ENCODE measurements around the gene RARA.

RARA gene

DNA sequence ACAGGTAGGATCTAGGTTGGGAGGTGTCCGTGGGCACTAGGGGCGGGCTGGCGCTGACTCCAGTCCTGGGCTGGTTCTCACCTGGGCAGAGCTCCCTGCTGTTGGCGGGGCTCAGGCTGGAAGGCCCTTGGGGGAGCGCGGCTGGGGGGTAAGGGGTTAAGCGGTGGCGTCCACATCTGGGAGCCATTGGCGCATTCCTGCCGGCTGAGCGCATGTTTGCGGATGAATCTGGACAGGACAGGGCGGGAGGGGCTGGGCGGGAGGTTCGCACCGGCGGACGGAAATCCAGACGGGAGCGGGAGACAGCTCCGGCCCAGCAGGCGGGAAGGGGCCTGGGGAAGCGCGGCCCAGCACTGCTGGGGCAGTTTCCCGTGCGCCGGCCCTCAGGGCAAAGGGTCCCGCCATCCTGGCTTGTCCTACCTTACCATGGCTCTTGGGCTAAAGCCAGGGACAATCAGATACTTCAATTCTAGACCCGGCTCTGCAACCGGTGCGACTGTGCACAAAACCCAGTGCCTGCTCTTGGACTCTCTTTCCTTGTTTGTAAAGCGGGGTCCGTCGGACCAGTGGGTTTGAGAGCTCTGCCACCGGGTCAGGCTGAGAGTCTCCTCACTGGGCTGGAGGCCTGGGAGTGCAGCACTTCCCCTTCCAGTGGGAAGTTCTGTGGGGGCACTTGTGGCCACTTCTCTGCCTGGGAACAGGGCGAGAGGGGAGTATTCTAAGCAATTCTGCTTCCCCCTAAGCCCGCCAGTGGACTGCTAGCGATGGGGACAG is 7.8 kb downstream of the RARA start:
- peak; percentile 84 for DNase-seq

DNA sequence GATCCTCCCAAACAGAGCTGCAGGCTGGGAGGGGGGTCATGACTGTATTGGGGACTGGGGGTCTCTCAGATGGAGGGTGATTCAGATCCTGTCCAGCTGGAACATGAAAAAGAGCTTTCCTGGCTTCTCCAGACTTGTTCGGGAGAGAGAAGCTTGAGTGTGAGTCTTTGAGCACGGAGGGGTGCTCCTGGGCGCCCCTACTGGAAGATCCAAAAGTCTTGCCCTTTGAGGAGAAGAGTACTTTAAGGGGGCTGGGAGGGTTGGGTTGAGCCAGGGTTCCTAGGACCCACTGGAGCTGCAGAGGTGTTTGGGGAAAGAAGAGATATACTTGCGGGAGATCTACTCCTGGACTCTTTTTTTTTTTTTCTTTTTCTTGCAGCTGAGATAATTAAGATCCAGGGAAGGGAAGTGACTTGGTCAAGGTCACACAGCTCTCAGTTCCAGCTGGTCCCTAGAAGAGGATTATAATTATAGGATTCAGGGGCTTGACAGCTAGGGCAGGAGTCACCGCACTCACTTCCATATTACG is 8.4 kb downstream of the RARA start:
- DNase-seq = peak; percentile 81

DNA sequence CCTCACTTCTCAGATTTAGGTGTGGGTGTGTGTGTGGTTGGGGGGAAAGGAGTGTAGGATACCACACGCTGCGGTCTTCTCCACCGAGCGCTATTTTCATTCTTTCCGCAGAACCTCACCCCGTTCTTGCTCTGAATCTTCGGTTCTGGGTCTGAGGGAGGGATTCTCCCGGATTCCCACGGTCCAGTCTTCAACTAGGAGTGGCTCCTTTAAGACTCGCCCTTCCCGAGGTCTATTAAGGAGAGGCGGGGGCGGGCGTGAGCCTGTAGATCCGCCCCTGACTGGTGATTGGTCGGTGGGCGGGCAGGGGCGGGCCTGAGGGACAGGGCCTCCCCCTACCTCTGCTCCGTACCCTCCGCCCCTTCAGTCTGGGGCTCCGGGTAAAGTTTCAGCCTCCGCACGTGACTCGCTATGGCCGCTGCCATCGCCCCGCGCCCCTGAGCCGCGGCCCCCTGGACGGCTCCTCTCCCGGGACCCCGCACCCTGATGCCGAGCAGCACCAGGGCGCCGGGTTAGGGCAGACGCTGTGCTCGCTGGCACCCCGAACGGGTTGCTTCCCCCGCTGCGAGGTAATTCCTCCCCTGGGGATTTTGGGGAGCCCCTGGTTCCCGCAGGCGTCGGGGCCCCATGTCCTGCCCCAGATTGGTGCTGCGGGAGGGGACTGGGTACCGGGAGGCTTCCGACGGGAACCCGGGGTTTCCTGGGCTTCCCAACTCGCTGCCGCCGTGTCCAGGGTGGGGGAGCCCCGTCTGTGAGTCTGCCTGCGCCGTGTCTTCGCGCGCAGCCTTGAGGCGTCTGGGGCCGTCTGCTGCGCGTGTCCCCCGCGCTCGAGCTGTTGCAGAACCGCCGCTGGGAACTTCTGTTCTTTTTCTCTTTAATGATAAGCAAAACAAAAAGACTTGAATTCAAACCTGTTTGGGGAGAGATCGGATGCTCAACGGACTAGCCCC is 9.2 kb downstream of the RARA start:
- peak; percentile 95 for DNase-seq

DNA sequence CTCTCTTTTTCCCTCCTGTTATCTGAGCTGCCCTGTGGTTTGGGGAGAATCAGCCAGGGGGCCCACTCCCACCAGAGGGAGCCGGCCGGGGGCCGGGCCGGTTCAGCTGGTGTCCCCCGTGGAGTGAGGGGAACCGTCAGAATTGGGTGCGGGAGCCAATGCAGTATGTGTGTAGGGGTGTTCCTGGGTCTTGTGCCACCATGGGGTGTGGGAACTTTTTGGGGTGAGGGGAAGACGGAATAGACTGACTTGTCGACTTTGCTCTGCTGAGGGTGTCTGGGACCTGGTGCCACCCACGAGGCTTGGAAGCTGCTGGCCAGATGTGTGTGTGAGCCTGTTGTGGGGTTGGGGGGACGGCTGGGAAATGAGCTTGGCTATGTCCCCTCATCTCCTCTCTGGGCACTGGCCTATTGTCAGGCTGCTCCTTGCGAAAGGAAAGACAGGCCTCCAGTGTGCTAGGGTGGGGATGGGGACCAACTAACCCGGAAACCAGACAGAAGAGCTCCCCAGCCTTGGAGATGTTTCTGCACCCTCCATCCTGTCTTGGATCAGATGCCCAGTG is 9.9 kb downstream of the RARA start:
- no peak for DNase-seq

DNA sequence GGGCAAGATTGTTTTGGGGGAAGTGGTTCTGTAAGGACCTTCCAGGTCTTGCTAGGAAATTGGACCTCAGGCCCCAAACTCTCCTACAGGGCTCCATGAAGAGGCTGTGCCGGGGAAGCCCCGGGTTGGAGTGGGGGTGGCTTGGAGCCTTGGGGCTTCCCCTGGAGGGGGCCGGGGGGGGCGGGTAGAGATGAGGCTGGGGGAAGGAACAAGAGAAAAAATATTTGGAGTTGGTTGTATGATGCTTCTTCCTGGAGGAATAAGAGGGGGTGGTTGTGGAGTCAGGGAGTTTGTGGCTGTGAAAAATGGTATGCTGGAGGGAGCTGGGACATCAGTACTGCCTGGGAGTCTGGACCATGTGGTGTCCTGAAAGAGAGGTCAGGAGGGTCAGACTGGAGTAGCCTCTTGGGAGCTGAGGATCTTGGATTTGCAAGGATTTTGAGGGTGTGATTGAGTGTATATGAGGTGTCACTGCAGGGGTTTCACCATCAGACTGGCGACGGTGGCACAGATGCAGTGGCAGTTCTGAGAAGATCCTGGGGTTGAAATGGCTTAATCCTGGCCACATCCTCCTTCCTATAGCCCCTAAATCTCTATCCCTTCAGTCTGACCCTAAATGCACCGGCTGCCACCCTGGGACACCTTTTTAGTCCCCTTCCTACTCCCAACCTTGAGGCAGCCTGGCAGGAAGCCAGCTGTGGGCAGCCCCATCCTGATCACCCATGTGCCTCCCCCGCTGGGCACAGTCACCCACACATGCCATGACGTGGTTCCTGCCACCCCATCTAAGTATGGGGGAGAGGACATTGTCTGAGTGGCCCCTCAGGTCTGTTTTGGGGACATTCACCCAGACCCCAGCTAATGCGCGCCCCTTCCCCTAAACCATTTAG is 10.9 kb downstream of the RARA start:
- DNase-seq = no peak

DNA sequence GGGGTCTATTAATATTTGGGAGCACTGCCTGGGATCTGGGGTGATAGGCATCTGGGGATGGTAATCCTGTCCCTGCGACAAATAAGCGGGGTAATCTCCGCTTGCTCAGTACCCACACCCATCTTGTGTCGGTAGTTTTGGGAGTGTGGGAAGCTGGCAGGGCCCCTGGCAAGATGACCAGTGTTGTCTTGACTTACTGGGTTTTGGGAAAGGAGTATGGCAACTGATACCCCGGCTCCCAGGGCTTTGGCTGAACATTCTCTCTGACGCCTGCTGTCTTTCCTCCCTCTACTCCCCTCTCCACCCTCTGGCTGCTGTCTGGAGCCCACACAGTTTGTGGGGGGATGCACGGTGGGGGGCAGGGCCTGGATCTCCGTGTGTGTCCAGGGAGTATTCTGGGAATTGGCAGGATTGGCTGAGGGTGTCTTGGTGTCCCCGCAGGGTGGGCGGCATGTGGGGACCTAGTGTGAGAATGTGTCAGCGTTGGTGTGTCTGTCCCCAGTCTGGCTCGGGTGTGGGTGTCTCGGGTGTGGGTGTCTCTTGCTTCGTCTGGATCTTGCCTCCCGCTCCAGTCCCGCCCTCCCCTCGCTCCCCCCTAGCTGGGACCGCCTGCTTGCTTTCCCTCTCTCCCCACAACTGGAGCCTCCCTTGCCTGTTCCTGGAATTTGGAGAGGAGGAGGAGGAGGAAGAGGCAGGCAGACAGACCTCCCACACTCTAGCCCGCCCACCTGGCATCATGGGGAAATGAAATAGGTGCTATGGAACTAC is 12.0 kb downstream of the RARA start:
- no peak for DNase-seq

GRCh38 chr17:40321524-40321929 is 12.5 kb downstream of the RARA start:
- no peak for DNase-seq

- DNase-seq = peak; percentile 27
Measured at GRCh38 chr17:40321961-40322357, 13.0 kb downstream of the RARA start.

DNA sequence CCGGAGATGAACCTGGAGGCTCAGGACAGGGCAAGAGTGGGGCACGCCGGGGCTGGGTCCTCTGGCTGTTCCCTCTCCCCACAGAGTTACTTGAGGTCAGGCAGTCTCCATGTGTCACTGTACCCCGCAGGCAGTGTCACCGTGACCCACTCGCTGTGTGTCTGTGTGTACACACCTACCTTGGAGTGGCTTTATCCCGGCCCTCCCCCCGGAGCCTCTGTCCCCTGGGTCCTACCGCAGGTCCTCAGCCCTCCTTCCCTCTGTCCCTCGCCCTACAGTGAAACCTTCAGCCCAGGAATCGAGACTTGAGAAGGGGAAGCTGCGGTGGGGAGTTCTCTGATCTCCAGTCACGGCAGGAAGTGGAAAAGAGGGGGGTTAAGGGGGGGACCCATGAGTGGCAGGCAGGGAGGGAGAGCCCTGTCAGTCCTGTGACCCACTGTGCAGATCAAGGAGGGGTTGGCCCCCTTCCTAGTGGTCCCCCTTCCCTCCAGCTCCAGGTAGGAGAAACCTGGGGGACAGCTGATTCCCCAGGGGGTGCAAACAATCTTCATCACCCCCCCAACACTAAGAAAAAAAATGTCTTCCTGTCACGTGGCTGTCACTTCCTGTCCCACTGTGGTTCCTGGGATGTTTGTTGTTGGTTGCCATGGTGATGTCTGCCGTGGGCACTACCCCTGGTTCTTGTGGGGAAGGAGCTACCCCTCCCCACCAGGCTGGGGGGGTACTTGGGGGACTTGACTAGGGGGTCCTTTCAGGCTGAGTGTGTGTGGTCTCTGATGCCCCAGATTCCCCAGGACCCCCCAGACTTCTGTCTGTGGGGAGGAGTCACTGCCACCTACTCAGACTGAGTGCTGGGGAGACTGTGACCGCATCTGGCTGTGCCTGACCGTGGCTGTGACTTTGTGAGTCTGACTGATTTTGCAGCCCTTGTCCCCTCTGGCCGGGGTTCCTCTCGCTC is 13.7 kb downstream of the RARA start:
- peak; percentile 73 for DNase-seq

DNA sequence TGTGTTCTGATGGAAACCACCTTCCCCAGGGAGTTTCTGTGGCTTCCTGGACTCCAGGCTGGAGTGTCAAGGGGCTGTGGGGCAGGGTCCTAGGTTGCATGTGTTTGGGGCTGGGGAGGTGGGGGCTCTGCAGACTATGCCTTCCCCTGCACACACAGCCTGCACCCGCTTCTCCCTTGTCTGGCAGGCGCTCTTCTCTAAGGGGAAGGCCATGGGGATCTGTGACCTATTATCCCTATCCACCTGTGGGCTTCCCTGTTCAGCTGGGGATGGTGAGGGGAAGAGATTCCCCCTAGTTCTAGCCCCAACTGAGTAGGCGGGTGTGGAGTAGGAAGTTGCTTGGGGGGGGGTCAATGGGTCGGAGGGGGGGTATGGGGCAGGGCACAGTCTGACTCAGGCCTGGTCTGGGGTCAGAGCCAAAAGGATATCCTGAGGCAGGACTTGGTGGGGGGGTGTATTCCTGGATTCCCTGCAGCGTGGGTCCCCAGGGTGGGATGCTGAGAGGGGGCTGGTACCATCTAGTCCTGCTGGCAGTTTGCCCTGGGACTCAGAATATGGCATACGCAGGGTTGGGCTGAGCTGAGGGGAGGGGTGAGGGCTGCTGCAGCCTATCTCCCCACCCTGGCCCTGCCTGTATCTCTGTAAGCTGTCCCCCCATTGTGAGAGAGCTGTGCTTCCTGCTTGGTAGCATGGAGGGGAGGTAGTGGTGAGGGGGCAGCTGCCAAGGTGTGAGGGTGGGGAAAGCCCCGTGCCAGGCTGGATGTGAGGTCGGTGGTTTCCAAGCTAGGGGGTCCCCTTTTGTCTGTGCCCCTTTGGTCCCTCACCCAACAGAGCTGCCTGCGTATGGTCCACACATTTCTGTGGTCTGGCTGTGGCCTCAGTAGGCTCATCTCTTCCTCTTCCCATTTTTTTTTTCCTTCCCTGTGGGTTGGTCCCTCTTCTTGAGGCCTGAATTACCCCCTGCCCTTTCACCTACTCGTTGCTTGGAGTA is 14.7 kb downstream of the RARA start:
- peak; percentile 40 for DNase-seq

DNA sequence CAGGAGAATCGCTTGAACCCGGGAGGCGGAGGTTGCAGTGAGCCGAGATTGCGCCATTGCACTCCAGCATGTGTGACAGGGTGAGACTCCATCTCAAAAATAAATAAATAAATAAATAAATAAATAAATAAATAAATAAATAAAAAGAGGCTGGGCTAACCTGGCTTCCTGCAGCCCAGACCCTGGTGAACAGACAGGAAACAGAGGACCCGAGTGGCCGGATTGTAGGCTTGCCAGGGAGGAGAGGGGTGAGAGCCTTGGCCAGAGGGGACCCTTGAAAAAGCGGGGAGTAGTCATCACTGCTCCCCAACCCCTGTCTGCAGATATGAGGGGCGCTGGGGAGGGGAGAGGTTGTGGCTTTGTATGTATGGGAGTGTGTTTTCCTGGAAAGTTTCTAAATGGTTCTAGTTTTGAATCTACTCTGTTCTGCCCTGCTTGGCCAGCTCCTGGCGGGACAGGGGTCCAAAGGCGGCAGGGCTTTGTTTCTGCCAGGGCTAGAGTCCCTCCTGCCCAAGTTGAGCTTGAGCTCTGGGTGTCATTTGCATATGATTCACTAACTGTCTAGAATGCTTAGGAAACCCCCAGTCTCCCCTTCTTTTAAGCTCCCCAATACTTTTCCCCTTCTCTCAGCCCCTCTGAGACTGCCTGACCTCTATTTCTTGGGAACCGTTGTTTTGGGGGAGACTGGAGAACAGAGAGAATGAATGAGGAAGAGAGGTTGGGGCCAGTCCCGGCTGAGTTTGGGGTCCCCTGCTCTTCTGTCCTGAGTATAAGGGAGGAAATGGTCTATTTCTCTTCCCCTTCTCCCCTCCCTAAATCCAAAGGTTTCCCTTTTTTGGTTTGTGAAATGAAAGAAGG is 16.4 kb downstream of the RARA start:
- no peak for DNase-seq

- no peak for DNase-seq
Measured at GRCh38 chr17:40326014-40326831, 17.2 kb downstream of the RARA start.

- no peak for DNase-seq
Measured at GRCh38 chr17:40326832-40327199, 17.8 kb downstream of the RARA start.

GRCh38 chr17:40327244-40327729 is 18.3 kb downstream of the RARA start:
- no peak for DNase-seq

GRCh38 chr17:40327735-40328385 is 18.9 kb downstream of the RARA start:
- no peak for DNase-seq

DNA sequence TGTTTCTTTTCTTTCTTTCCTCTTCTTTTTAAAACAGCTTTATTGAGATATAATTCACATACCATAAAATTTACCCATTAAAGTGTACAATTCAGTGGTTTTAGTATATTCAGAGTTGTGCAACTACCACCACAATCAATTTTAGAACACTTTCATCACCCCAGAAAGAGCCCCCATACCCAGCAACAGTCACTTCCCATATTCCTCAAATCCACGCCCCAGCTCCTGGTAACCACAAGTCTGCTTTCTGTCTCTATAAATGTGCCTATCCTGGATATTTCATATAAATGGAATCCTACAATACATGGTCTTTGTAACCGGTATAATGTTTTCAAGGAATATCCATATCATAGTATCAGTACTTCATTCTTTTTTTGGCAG is 19.4 kb downstream of the RARA start:
- DNase-seq = no peak

Data from HCEC 1CT (cell line).